ENCODE data around the gene PTGDS. TPM values are rescaled to one million over a fixed set of nuclear protein-coding genes. Genes with fewer than 3 reads are reported as not detected.

The PTGDS gene
- total RNA-seq, 1 donor from 2014 or later: not detected

- no peaks in the 10 kb centered on the region for H3K36me3 Mint-ChIP-seq (ENCODE audit: low read depth, unreplicated experiment)
- no peak for TF ChIP-seq CTCF (IDR thresholded peaks at IDR 0.05; ENCODE audit: unreplicated experiment)
- no peak overlapping the region for H3K27ac Mint-ChIP-seq (ENCODE audit: unreplicated experiment)
- no peak overlapping the region for H3K4me3 Mint-ChIP-seq (ENCODE audit: unreplicated experiment)
- no peak for DNase-seq (ENCODE audit: low spot score)
- no peaks in the 10 kb centered on the region for H3K27me3 Mint-ChIP-seq (ENCODE audit: unreplicated experiment)
- no peaks in the 10 kb centered on the region for H3K9me3 Mint-ChIP-seq (ENCODE audit: unreplicated experiment)
- H3K4me1 Mint-ChIP-seq (ENCODE audit: unreplicated experiment): no peaks in the 10 kb centered on the region
Observed at GRCh38 chr9:137011156-137011555, 33.9 kb downstream of the PTGDS start.

GRCh38 chr9:137011907-137012675 is 34.8 kb downstream of the PTGDS start:
- H3K36me3 Mint-ChIP-seq (ENCODE audit: low read depth, unreplicated experiment): no peaks in the 10 kb centered on the region
- no peak overlapping the region for H3K4me3 Mint-ChIP-seq (ENCODE audit: unreplicated experiment)
- no peaks in the 10 kb centered on the region for H3K27me3 Mint-ChIP-seq (ENCODE audit: unreplicated experiment)
- TF ChIP-seq CTCF (IDR thresholded peaks at IDR 0.05; ENCODE audit: unreplicated experiment): no peak
- DNase-seq (ENCODE audit: low spot score): no peak
- H3K27ac Mint-ChIP-seq (ENCODE audit: unreplicated experiment): no peak overlapping the region
- H3K9me3 Mint-ChIP-seq (ENCODE audit: unreplicated experiment): no peaks in the 10 kb centered on the region
- H3K4me1 Mint-ChIP-seq (ENCODE audit: unreplicated experiment): no peaks in the 10 kb centered on the region

- no peak for TF ChIP-seq CTCF (IDR thresholded peaks at IDR 0.05; ENCODE audit: unreplicated experiment)
- Mint-ChIP-seq H3K4me3 (ENCODE audit: unreplicated experiment) (no peak overlapping the region), H3K4me1 (ENCODE audit: unreplicated experiment) (no peaks in the 10 kb centered on the region), H3K27ac (ENCODE audit: unreplicated experiment) (no peak overlapping the region), H3K36me3 (ENCODE audit: low read depth, unreplicated experiment) (no peaks in the 10 kb centered on the region), H3K9me3 (ENCODE audit: unreplicated experiment) (no peaks in the 10 kb centered on the region), H3K27me3 (ENCODE audit: unreplicated experiment) (no peaks in the 10 kb centered on the region)
- DNase-seq (ENCODE audit: low spot score): no peak
Observed at GRCh38 chr9:137012694-137013570, 35.6 kb downstream of the PTGDS start.

GRCh38 chr9:137013571-137013940 is 36.3 kb downstream of the PTGDS start:
- Mint-ChIP-seq H3K36me3 (ENCODE audit: low read depth, unreplicated experiment) (no peaks in the 10 kb centered on the region), H3K4me1 (ENCODE audit: unreplicated experiment) (no peaks in the 10 kb centered on the region), H3K9me3 (ENCODE audit: unreplicated experiment) (no peaks in the 10 kb centered on the region), H3K4me3 (ENCODE audit: unreplicated experiment) (no peak overlapping the region), H3K27me3 (ENCODE audit: unreplicated experiment) (no peaks in the 10 kb centered on the region), H3K27ac (ENCODE audit: unreplicated experiment) (no peak overlapping the region)
- DNase-seq (ENCODE audit: low spot score): no peak
- TF ChIP-seq CTCF (IDR thresholded peaks at IDR 0.05; ENCODE audit: unreplicated experiment): no peak

GRCh38 chr9:137014166-137014565 is 36.9 kb downstream of the PTGDS start:
- no peaks in the 10 kb centered on the region for H3K9me3 Mint-ChIP-seq (ENCODE audit: unreplicated experiment)
- no peaks in the 10 kb centered on the region for H3K4me1 Mint-ChIP-seq (ENCODE audit: unreplicated experiment)
- no peaks in the 10 kb centered on the region for H3K27me3 Mint-ChIP-seq (ENCODE audit: unreplicated experiment)
- no peak overlapping the region for H3K27ac Mint-ChIP-seq (ENCODE audit: unreplicated experiment)
- no peak overlapping the region for H3K4me3 Mint-ChIP-seq (ENCODE audit: unreplicated experiment)
- TF ChIP-seq CTCF (IDR thresholded peaks at IDR 0.05; ENCODE audit: unreplicated experiment): no peak
- DNase-seq (ENCODE audit: low spot score): no peak
- H3K36me3 Mint-ChIP-seq (ENCODE audit: low read depth, unreplicated experiment): no peaks in the 10 kb centered on the region
